Panc1 (cell line): ENCODE measurements around the gene TMEM247. TPM values are rescaled to one million over a fixed set of nuclear protein-coding genes. Genes with fewer than 3 reads are reported as not detected.

ENCODE experiments used
- ATAC-seq: fragments of 200-7000 bp; cut with Tn5 transposase; 2 replicates; pipeline ENCODE4 v1.9.1; 2020; ENCODE audit warnings: mild to moderate bottlenecking, moderate library complexity
- BruUV-seq: library from RNA; stranded (reverse); fragments of 400-500 nt; replicated peaks from 2 replicates; lab custom pipeline; 2021; lab: Mats Ljungman, UMichigan
- CTCF ChIA-PET: fragments of 300-600 bp; sonication (Branson Sonifier 250); formaldehyde crosslinking; loops from one replicate; lab custom pipeline; 2022; ENCODE audit warnings: antibody characterized with exemption; lab: Charles Lee
- POLR2A ChIA-PET: fragments of 300-600 bp; sonication (Branson Sonifier 250); formaldehyde crosslinking; loops from one replicate; lab custom pipeline; 2022; ENCODE audit warnings: antibody characterized with exemption; lab: Charles Lee
- DNase-seq: peaks from one replicate; pipeline ENCODE4 v3.0.0-alpha.2; 2010; ENCODE audit warnings: low read depth, low spot score
- H3K27ac ChIP-seq: 2 replicates; pipeline ENCODE4 v1.5.1; 2011; ENCODE audit warnings: mild to moderate bottlenecking, low read length, inconsistent platforms
- H3K27me3 ChIP-seq: fragments of 200-500 bp; sonication (Bioruptor generic); 2 replicates; pipeline ENCODE4 v1.6.0; 2014; ENCODE audit warnings: low read length, inconsistent platforms; ENCODE audit not compliant: control insufficient read depth, insufficient read depth
- H3K36me3 ChIP-seq: fragments of 200-500 bp; sonication (Bioruptor generic); 2 replicates; pipeline ENCODE4 v1.5.1; 2014; ENCODE audit warnings: inconsistent platforms, mild to moderate bottlenecking, low read length, moderate library complexity; ENCODE audit not compliant: control insufficient read depth, insufficient read depth
- H3K4me1 ChIP-seq: 2 replicates; pipeline ENCODE4 v1.5.1; 2011; ENCODE audit warnings: inconsistent platforms, mild to moderate bottlenecking, low read length, moderate library complexity; ENCODE audit not compliant: control insufficient read depth, insufficient read depth
- H3K4me3 ChIP-seq, 2 experiments: 2 replicates each; pipeline ENCODE4 v1.5.1; 2011 to 2012; ENCODE audit warnings: low read depth in 2 of 2, low read length in 2 of 2, mild to moderate bottlenecking in 2 of 2, inconsistent platforms in 1 of 2, moderate library complexity in 1 of 2
- H3K9me3 ChIP-seq: fragments of 200-500 bp; sonication (Bioruptor generic); 2 replicates; pipeline ENCODE4 v1.5.1; 2014; ENCODE audit warnings: low read depth, mild to moderate bottlenecking, inconsistent platforms, low read length, moderate library complexity; ENCODE audit not compliant: control insufficient read depth, insufficient read depth
- POLR2AphosphoS5 ChIP-seq: IDR thresholded peaks from 2 replicates; pipeline ENCODE4 v1.6.1; 2012; ENCODE audit warnings: mild to moderate bottlenecking, low read depth, low read length, moderate library complexity
- SIN3A ChIP-seq: IDR thresholded peaks from 2 replicates; pipeline ENCODE4 v1.6.1; 2012; ENCODE audit warnings: low read depth, mild to moderate bottlenecking, low read length, moderate library complexity, borderline replicate concordance; ENCODE audit not compliant: insufficient read depth
- TCF7L2 ChIP-seq: IDR thresholded peaks from 2 replicates; pipeline ENCODE4 v1.6.1; 2011; ENCODE audit warnings: mild to moderate bottlenecking, low read depth, low read length, inconsistent platforms
- in situ Hi-C: cut with HindIII; loops from 2 replicates; pipeline ENCODE4 v1.10.0; 2016; ENCODE audit warnings: low sequenced_read_pairs, low pct_unique_long_range_greater_than_20kb
- intact Hi-C: fragments of 100-400 bp; cut with micrococcal nuclease; formaldehyde crosslinking; loops from one replicate; pipeline ENCODE4 v1.10.0; 2022; ENCODE audit not compliant: unreplicated experiment
- total RNA-seq: library from RNA; stranded (reverse); gene quantifications from one replicate; pipeline ENCODE4 v1.2.1, GENCODE V29; 2021; ENCODE audit not compliant: unreplicated experiment
- TF ChIP-seq, protein P1 (sequence below), 2 experiments: IDR thresholded peaks; 2 replicates each; pipeline ENCODE4 v1.6.1; 2011 to 2012; ENCODE audit warnings: low read depth in 2 of 2, control low read depth in 1 of 2, low read length in 1 of 2, mild to moderate bottlenecking in 1 of 2, moderate library complexity in 1 of 2; ENCODE audit not compliant: insufficient read depth in 1 of 2
- TF ChIP-seq, protein P2 (sequence below): fragments of 450-650 bp; IDR thresholded peaks from 2 replicates; pipeline ENCODE4 v1.5.1; 2017; ENCODE audit warnings: mild to moderate bottlenecking

TMEM247 gene
- total RNA-seq, 1 experiment from 2014 or later = not detected

DNA sequence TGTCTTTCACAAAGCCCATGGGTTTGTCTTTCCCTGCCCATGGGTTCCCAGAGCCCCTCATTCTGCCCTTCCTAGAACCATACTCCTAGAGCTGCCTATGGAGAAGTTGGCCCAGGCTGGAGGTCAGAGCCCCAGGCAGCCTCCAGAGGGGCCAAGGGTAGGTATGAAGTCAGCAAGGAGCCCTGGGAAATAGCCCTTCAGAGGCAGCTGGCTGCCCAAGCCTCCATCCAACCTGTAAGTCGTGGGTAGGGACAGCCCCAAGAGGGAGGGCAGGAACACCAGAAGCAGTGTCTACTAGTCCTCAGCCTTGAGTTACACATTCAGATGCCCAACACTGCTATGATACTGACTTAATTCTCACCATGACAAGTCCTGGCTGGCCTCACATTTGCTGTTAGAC, 49.5 kb downstream of the TMEM247 start:
- ATAC-seq (no peak), DNase-seq (no peak)
- H3K9me3 ChIP-seq = no peaks in the 10 kb centered on the region
- no peak overlapping the region for H3K4me3 ChIP-seq
- intact Hi-C loops (no loop called here), in situ Hi-C loops (no loop called here)
- TF ChIP-seq POLR2AphosphoS5 (no peak), TCF7L2 (no peak), SIN3A (no peak)
- TF ChIP-seq, protein P1, sequence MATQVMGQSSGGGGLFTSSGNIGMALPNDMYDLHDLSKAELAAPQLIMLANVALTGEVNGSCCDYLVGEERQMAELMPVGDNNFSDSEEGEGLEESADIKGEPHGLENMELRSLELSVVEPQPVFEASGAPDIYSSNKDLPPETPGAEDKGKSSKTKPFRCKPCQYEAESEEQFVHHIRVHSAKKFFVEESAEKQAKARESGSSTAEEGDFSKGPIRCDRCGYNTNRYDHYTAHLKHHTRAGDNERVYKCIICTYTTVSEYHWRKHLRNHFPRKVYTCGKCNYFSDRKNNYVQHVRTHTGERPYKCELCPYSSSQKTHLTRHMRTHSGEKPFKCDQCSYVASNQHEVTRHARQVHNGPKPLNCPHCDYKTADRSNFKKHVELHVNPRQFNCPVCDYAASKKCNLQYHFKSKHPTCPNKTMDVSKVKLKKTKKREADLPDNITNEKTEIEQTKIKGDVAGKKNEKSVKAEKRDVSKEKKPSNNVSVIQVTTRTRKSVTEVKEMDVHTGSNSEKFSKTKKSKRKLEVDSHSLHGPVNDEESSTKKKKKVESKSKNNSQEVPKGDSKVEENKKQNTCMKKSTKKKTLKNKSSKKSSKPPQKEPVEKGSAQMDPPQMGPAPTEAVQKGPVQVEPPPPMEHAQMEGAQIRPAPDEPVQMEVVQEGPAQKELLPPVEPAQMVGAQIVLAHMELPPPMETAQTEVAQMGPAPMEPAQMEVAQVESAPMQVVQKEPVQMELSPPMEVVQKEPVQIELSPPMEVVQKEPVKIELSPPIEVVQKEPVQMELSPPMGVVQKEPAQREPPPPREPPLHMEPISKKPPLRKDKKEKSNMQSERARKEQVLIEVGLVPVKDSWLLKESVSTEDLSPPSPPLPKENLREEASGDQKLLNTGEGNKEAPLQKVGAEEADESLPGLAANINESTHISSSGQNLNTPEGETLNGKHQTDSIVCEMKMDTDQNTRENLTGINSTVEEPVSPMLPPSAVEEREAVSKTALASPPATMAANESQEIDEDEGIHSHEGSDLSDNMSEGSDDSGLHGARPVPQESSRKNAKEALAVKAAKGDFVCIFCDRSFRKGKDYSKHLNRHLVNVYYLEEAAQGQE (IDR thresholded peaks at IDR 0.05; ENCODE audit: insufficient read depth in 1 of 2, low read depth in 2 of 2, low read length in 1 of 2) = no peak
- TF ChIP-seq, protein P2, sequence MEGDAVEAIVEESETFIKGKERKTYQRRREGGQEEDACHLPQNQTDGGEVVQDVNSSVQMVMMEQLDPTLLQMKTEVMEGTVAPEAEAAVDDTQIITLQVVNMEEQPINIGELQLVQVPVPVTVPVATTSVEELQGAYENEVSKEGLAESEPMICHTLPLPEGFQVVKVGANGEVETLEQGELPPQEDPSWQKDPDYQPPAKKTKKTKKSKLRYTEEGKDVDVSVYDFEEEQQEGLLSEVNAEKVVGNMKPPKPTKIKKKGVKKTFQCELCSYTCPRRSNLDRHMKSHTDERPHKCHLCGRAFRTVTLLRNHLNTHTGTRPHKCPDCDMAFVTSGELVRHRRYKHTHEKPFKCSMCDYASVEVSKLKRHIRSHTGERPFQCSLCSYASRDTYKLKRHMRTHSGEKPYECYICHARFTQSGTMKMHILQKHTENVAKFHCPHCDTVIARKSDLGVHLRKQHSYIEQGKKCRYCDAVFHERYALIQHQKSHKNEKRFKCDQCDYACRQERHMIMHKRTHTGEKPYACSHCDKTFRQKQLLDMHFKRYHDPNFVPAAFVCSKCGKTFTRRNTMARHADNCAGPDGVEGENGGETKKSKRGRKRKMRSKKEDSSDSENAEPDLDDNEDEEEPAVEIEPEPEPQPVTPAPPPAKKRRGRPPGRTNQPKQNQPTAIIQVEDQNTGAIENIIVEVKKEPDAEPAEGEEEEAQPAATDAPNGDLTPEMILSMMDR = no peak
- no peak overlapping the region for H3K27ac ChIP-seq
- BruUV-seq = no TSS peak
- POLR2A ChIA-PET = interaction anchor here (0.6 to 1.0 kb wide), 2 partner anchors 15 to 406 kb away, joined by 3 to 13 read pairs; no protein-coding TSS in a partner anchor
- no peaks in the 10 kb centered on the region for H3K4me1 ChIP-seq
- no peaks in the 10 kb centered on the region for H3K27me3 ChIP-seq
- CTCF ChIA-PET = no interaction called here
- H3K36me3 ChIP-seq = no peaks in the 10 kb centered on the region

DNA sequence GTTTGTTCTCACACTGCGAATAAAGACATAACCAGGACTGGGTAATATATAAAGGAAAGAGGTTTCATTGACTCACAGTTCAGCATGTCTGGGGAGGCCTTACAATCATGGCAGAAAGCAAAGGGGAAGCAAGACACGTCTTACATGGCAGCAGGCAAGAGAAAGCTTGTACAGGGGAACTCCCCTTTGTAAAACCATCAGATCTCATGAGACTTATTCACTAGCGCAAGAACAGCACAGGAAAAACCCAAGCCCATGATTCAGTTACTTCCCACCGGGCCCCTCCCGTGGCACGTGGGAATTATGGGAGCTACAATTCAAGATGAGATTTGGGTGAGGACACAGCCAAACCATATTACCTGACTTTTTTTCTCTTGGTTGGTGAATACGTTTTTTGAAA, 51.3 kb downstream of the TMEM247 start:
- ATAC-seq (no peak), DNase-seq (no peak)
- in situ Hi-C loops (no loop called here), intact Hi-C loops (no loop called here)
- POLR2A ChIA-PET = no interaction called here
- Histone ChIP-seq H3K4me1 (no peaks in the 10 kb centered on the region), H3K4me3 (no peak overlapping the region), H3K9me3 (no peaks in the 10 kb centered on the region), H3K36me3 (no peaks in the 10 kb centered on the region), H3K27ac (no peak overlapping the region), H3K27me3 (no peaks in the 10 kb centered on the region)
- no TSS peak for BruUV-seq
- TF ChIP-seq, protein P2 = no peak
- TF ChIP-seq, protein P1 (IDR thresholded peaks at IDR 0.05; ENCODE audit: insufficient read depth in 1 of 2, low read depth in 2 of 2, low read length in 1 of 2) = no peak
- TF ChIP-seq POLR2AphosphoS5 = no peak
- TF ChIP-seq SIN3A = no peak
- no peak for TF ChIP-seq TCF7L2
- CTCF ChIA-PET = no interaction called here
